DND-41 (cell line): Measurements from ENCODE around the gene OPCML.
"Not testable (repeated sequence)": the region's sequence is repeated elsewhere in the genome, so short reads cannot be mapped to it uniquely, and the experiment has no call there.

Experiments used
- EZH2 ChIP-seq: IDR thresholded peaks from 3 replicates; pipeline ENCODE4 v1.6.1; 2012; ENCODE audit warnings: borderline replicate concordance, low read depth, mild to moderate bottlenecking, moderate library complexity, low read length, inconsistent platforms; ENCODE audit not compliant: severe bottlenecking
- TF ChIP-seq, protein P1 (sequence below): IDR thresholded peaks from 2 replicates; pipeline ENCODE4 v1.5.1; 2012; ENCODE audit warnings: borderline replicate concordance, low read length, moderate library complexity, mild to moderate bottlenecking; ENCODE audit not compliant: poor library complexity, severe bottlenecking; ENCODE audit errors: extremely low read depth

DNA sequence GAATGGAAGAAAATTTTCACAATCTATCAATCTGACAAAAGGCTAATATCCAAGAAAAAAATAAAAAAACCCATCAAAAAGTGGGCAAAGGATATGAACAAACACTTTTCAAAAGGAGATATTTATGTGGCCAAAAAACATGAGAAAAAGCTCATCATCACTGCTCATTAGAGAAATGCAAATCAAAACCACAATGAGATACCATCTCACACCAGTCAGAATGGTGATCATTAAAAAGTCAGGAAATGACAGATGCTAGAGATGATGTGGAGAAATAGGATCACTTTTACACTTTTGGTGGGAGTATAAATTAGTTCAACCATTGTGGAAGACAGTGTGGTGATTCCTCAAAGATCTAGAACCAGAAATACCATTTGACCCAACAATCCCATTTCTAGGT is 1162.2 kb downstream of the OPCML start:
- TF ChIP-seq, protein P1, sequence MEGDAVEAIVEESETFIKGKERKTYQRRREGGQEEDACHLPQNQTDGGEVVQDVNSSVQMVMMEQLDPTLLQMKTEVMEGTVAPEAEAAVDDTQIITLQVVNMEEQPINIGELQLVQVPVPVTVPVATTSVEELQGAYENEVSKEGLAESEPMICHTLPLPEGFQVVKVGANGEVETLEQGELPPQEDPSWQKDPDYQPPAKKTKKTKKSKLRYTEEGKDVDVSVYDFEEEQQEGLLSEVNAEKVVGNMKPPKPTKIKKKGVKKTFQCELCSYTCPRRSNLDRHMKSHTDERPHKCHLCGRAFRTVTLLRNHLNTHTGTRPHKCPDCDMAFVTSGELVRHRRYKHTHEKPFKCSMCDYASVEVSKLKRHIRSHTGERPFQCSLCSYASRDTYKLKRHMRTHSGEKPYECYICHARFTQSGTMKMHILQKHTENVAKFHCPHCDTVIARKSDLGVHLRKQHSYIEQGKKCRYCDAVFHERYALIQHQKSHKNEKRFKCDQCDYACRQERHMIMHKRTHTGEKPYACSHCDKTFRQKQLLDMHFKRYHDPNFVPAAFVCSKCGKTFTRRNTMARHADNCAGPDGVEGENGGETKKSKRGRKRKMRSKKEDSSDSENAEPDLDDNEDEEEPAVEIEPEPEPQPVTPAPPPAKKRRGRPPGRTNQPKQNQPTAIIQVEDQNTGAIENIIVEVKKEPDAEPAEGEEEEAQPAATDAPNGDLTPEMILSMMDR = not testable (repeated sequence)
- TF ChIP-seq EZH2 = not testable (repeated sequence)
